PC-3 (cell line): ENCODE data around the gene TCF7L1. TPM values are rescaled to one million over a fixed set of nuclear protein-coding genes. Genes with fewer than 3 reads are reported as not detected.

Source experiments
- ATAC-seq: fragments of 200-7000 bp; cut with Tn5 transposase; 2 replicates; pipeline ENCODE4 v1.9.1; 2020; ENCODE audit warnings: mild to moderate bottlenecking, moderate library complexity
- BruUV-seq: library from RNA; stranded (reverse); fragments of 400-500 nt; replicated peaks from 2 replicates; lab custom pipeline; 2021; lab: Mats Ljungman, UMichigan
- CTCF ChIA-PET: fragments of 300-600 bp; sonication (Branson Sonifier 250); formaldehyde crosslinking; loops from one replicate; lab custom pipeline; 2022; ENCODE audit warnings: antibody characterized with exemption; lab: Charles Lee
- POLR2A ChIA-PET: fragments of 300-600 bp; sonication (Branson Sonifier 250); formaldehyde crosslinking; loops from one replicate; lab custom pipeline; 2022; ENCODE audit warnings: antibody characterized with exemption; ENCODE audit not compliant: unreplicated experiment; lab: Charles Lee
- DNase-seq: peaks from one replicate; pipeline ENCODE4 v3.0.0-alpha.2; 2015
- H2AFZ ChIP-seq: fragments of 300-600 bp; sonication (generic); 2 replicates; pipeline ENCODE4 v1.6.0; 2016; ENCODE audit warnings: antibody characterized with exemption, low read length
- H3F3A ChIP-seq: fragments of 300-600 bp; sonication (generic); one replicate; pipeline ENCODE4 v1.6.0; 2017; ENCODE audit warnings: antibody characterized with exemption, low read length, control low read depth, mild to moderate bottlenecking; ENCODE audit not compliant: unreplicated experiment
- H3K27ac ChIP-seq: fragments of 300-600 bp; sonication (generic); 2 replicates; pipeline ENCODE4 v1.5.1; 2016; ENCODE audit warnings: mild to moderate bottlenecking, low read length
- H3K27me3 ChIP-seq: fragments of 300-600 bp; sonication (generic); 2 replicates; pipeline ENCODE4 v1.6.1; 2016; ENCODE audit warnings: low read length, mixed read lengths
- H3K36me3 ChIP-seq: fragments of 300-600 bp; sonication (generic); 2 replicates; pipeline ENCODE4 v1.6.1; 2016; ENCODE audit warnings: low read depth, mixed run types, low read length, mixed read lengths
- H3K4me1 ChIP-seq: fragments of 300-600 bp; sonication (generic); 2 replicates; pipeline ENCODE4 v1.5.1; 2016; ENCODE audit warnings: low read length; ENCODE audit not compliant: insufficient read depth
- H3K4me2 ChIP-seq: fragments of 300-600 bp; sonication (generic); 2 replicates; pipeline ENCODE4 v1.6.0; 2016; ENCODE audit warnings: low read length
- H3K4me3 ChIP-seq: fragments of 300-600 bp; sonication (generic); 2 replicates; pipeline ENCODE4 v1.5.1; 2016; ENCODE audit warnings: mild to moderate bottlenecking, low read length, mixed read lengths
- H3K79me2 ChIP-seq: fragments of 300-600 bp; sonication (generic); 2 replicates; pipeline ENCODE4 v1.6.1; 2017; ENCODE audit warnings: low read length, mixed read lengths
- H3K9ac ChIP-seq: fragments of 300-600 bp; sonication (generic); 2 replicates; pipeline ENCODE4 v1.6.0; 2016; ENCODE audit warnings: mild to moderate bottlenecking, low read length
- H3K9me2 ChIP-seq: fragments of 300-600 bp; sonication (generic); replicated peaks from 2 replicates; pipeline ENCODE4 v1.6.1; 2016; ENCODE audit warnings: mixed run types, low read length, mixed read lengths
- H3K9me3 ChIP-seq: fragments of 300-600 bp; sonication (generic); 2 replicates; pipeline ENCODE4 v1.6.1; 2016; ENCODE audit warnings: low read length, mixed read lengths
- H4K20me1 ChIP-seq: fragments of 300-600 bp; sonication (generic); 2 replicates; pipeline ENCODE4 v1.6.1; 2016; ENCODE audit warnings: low read length, mixed read lengths
- EZH2 ChIP-seq: fragments of 300-600 bp; sonication (generic); IDR thresholded peaks from one replicate; pipeline ENCODE4 v1.6.1; 2017; ENCODE audit warnings: antibody characterized with exemption, mild to moderate bottlenecking, low read length; ENCODE audit not compliant: unreplicated experiment
- EZH2phosphoT487 ChIP-seq: fragments of 300-600 bp; sonication (generic); IDR thresholded peaks from 2 replicates; pipeline ENCODE4 v1.6.1; 2018; ENCODE audit warnings: mild to moderate bottlenecking, antibody characterized with exemption, low read length, borderline replicate concordance
- intact Hi-C: fragments of 100-400 bp; cut with micrococcal nuclease; formaldehyde crosslinking; loops from 2 replicates; pipeline ENCODE4 v1.9.0; 2023
- total RNA-seq: library from RNA; depleted of rRNA; stranded (reverse); fragments of >200 nt; gene quantifications from 2 replicates; pipeline ENCODE4 v1.2.3, GENCODE V29; 2014
- TF ChIP-seq, protein P1 (sequence below): fragments of 300-600 bp; sonication (generic); conservative IDR thresholded peaks from 2 replicates; pipeline ENCODE4 v1.5.1; 2017; ENCODE audit warnings: antibody characterized with exemption, low read depth, mild to moderate bottlenecking, low read length

Gene TCF7L1
- total RNA-seq, 1 experiment from 2014 or later: 1.8 TPM

DNA sequence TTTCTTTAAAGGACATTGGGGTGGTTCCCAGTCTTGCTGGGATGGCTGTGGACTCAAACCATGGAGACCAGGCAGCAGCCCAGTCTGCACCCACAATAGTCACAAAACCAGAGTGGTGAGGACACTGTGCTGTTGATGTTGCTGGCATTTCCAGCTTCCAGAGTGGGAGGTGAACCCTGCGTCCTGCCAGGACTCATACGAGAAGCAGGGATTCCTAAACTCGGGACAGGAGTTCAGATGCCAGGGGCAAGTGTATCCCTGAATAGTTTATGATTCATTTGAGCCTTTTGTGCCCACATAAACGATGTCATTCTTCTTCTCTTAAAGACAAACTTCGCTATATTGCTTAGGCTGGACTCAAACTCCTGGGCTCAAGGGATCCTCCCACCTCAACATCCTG, 62.8 kb downstream of the TCF7L1 start:
- BruUV-seq: no TSS peak
- no peaks in the 10 kb centered on the region for H3K79me2 ChIP-seq
- H3K27ac ChIP-seq: no peak overlapping the region
- no peaks in the 10 kb centered on the region for H3F3A ChIP-seq
- CTCF ChIA-PET: no interaction called here
- no peak overlapping the region for H3K9ac ChIP-seq
- H3K9me3 ChIP-seq: no peaks in the 10 kb centered on the region
- no peak overlapping the region for H3K4me2 ChIP-seq
- H2AFZ ChIP-seq: no peak overlapping the region
- no peak overlapping the region for H3K4me3 ChIP-seq
- intact Hi-C loops: no loop called here
- H3K36me3 ChIP-seq: no peaks in the 10 kb centered on the region
- H3K4me1 ChIP-seq: no peaks in the 10 kb centered on the region
- H3K27me3 ChIP-seq: no peaks in the 10 kb centered on the region
- no peak for TF ChIP-seq EZH2
- TF ChIP-seq, protein P1, sequence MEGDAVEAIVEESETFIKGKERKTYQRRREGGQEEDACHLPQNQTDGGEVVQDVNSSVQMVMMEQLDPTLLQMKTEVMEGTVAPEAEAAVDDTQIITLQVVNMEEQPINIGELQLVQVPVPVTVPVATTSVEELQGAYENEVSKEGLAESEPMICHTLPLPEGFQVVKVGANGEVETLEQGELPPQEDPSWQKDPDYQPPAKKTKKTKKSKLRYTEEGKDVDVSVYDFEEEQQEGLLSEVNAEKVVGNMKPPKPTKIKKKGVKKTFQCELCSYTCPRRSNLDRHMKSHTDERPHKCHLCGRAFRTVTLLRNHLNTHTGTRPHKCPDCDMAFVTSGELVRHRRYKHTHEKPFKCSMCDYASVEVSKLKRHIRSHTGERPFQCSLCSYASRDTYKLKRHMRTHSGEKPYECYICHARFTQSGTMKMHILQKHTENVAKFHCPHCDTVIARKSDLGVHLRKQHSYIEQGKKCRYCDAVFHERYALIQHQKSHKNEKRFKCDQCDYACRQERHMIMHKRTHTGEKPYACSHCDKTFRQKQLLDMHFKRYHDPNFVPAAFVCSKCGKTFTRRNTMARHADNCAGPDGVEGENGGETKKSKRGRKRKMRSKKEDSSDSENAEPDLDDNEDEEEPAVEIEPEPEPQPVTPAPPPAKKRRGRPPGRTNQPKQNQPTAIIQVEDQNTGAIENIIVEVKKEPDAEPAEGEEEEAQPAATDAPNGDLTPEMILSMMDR: no peak
- TF ChIP-seq EZH2phosphoT487: no peak
- ATAC-seq: no peak
- H3K9me2 ChIP-seq: no peaks in the 10 kb centered on the region
- no peaks in the 10 kb centered on the region for H4K20me1 ChIP-seq
- POLR2A ChIA-PET: no interaction called here
- DNase-seq: no peak

DNA sequence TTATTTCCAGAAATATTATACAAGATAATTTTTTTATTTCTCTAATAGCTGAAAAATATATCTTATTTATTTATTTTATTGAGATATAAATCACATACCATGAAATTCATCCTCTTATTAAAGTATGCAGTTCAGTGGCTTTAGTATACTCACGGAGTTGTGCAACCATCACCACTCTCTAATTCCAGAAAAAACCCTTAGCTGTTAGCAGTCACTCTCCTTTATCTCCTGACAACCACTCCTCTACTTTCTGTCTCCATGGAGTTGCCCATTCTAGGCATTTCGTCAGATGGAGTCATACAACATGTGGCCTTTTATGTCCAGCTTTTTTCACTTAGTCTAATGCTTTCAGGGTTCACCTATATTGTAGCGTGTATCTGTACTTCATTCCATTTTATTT, 66.5 kb downstream of the TCF7L1 start:
- Histone ChIP-seq H3K4me3 (no peak overlapping the region), H2AFZ (no peak overlapping the region), H3F3A (no peaks in the 10 kb centered on the region), H3K27ac (no peak overlapping the region), H3K4me2 (no peak overlapping the region), H3K27me3 (no peaks in the 10 kb centered on the region), H3K4me1 (no peaks in the 10 kb centered on the region), H3K79me2 (no peaks in the 10 kb centered on the region), H3K9ac (no peak overlapping the region), H3K9me3 (no peaks in the 10 kb centered on the region), H3K36me3 (no peaks in the 10 kb centered on the region), H3K9me2 (no peaks in the 10 kb centered on the region), H4K20me1 (no peaks in the 10 kb centered on the region)
- ChIA-PET CTCF (no interaction called here), POLR2A (no interaction called here)
- intact Hi-C loops: no loop called here
- no TSS peak for BruUV-seq
- DNase-seq (no peak), ATAC-seq (no peak)
- TF ChIP-seq, protein P1: no peak
- no peak for TF ChIP-seq EZH2
- TF ChIP-seq EZH2phosphoT487: no peak

DNA sequence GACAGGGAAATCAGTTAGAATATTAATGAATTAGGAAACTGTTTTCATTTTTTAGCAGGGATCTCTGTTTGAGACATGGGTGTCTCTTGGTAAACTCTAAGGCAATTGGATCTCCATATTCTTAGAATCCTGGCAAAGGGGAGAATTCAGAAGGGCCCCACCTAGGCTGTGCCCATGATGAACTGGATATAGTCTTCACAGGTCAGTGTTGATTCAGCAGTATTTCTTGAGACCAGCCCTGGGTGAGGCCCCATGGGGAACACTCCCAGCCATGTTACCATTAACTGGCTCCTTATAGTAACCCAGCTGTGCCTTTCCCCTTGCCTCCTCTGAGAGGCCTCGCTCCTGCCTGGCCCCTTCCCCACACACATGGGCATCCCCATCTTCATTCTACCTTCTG, 76.7 kb downstream of the TCF7L1 start:
- no peak overlapping the region for H3K27ac ChIP-seq
- H3K9ac ChIP-seq: no peak overlapping the region
- DNase-seq (no peak), ATAC-seq (no peak)
- no peak overlapping the region for H3K4me2 ChIP-seq
- H3F3A ChIP-seq: no peaks in the 10 kb centered on the region
- CTCF ChIA-PET: no interaction called here
- no peak overlapping the region for H3K4me3 ChIP-seq
- H3K36me3 ChIP-seq: no peaks in the 10 kb centered on the region
- H3K9me2 ChIP-seq: no peaks in the 10 kb centered on the region
- no peak for TF ChIP-seq EZH2phosphoT487
- TF ChIP-seq, protein P1: no peak
- TF ChIP-seq EZH2: no peak
- intact Hi-C loops: no loop called here
- POLR2A ChIA-PET: no interaction called here
- H4K20me1 ChIP-seq: no peaks in the 10 kb centered on the region
- no peaks in the 10 kb centered on the region for H3K27me3 ChIP-seq
- H3K79me2 ChIP-seq: no peaks in the 10 kb centered on the region
- no TSS peak for BruUV-seq
- no peaks in the 10 kb centered on the region for H3K4me1 ChIP-seq
- no peaks in the 10 kb centered on the region for H3K9me3 ChIP-seq
- no peak overlapping the region for H2AFZ ChIP-seq
